Lower leg skin (tissue), 3 donors: ENCODE results near the gene ANKRD34C.

ENCODE experiments used
- CTCF ChIP-seq, 3 donors: fragments of 450-650 bp; IDR thresholded peaks; one replicate each; pipeline ENCODE4 v1.5.1; 2016; ENCODE audit warnings: antibody characterized with exemption in 3 of 3, mild to moderate bottlenecking in 3 of 3, moderate library complexity in 2 of 3
- POLR2A ChIP-seq, 2 donors: fragments of 450-650 bp; IDR thresholded peaks; one replicate each; pipeline ENCODE4 v1.6.1; 2016 to 2017; ENCODE audit warnings: antibody characterized with exemption in 2 of 2, mild to moderate bottlenecking in 1 of 2, moderate library complexity in 1 of 2

- TF ChIP-seq CTCF (IDR thresholded peaks at IDR 0.05) (no peak), POLR2A (IDR thresholded peaks at IDR 0.05) (no peak)
Measured at GRCh38 chr15:79294075-79294474, 11.6 kb downstream of the ANKRD34C start.
